ENCODE data around the gene VANGL2. TPM values are rescaled to one million over a fixed set of nuclear protein-coding genes. Genes with fewer than 3 reads are reported as not detected.

Gene VANGL2
- total RNA-seq, 1 donor from 2014 or later, result 2.1 TPM

DNA sequence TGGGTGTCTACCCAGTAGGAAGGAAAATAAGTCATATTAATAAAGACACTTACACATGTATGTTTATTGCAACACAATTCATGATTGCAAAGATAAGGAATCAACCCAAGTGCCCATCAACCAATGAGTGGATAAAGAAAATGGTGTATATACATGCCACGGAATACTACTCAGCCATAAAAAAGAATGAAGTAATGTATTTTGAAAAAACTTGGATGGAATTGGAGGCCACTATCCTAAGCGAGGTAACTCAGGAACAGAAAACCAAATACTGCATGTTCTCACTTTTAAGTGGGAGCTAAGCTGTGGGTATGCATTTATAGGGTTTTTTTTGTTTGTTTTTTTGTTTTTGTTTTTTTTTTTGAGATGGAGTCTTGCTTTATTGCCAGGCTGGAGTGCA lies 49.1 kb downstream of the VANGL2 start:
- Histone ChIP-seq H3K4me3 (no peak overlapping the region), H3K36me3 (no peaks in the 10 kb centered on the region), H3K9me3 (replicated peaks) (no peaks in the 10 kb centered on the region), H3K27me3 (ENCODE audit: low read depth) (peaks cover 18% of the 10 kb centered on the region), H3K4me1 (peaks cover 5% of the 10 kb centered on the region), H3K27ac (replicated peaks) (no peak overlapping the region)
- TF ChIP-seq CTCF (IDR thresholded peaks at IDR 0.05; ENCODE audit: borderline replicate concordance), result no peak
- no peak for DNase-seq
- intact Hi-C loops (cut with micrococcal nuclease), result no loop called here

DNA sequence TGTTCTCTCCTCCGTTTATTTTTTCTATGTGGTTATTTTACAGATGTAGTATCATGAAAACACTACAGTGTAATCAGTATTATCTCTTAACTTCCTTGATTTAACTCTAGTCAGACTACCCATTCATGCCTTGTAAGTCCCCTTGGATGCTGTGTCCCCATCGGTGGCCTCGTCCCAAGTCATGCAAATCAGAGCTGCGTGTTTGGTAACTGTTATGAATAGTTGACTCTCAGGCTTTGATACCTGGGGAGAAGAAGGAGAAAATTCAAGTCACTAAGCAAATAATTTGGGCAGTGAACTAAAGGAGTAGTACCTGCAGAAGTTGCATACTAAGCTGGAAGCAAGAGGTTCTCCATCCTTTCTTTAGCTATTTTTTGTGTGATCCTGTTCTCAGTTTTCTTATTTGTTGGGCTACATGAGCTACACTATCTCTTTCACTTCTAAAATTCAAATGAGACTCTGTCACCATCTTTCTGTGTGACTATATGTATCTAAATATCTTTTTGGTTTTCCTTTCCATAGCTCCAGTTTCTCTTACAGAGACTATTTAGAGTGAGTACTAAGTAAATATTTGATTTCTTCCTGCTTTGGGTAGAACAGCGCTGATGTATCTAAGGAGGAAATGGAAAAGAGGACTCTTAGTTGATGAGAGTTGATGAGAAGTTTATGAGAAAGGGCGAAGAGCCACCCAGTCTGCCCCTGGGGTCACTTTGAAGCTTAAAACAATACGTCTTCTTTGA lies 50.9 kb downstream of the VANGL2 start:
- no peaks in the 10 kb centered on the region for H3K36me3 ChIP-seq
- no peaks in the 10 kb centered on the region for H3K9me3 ChIP-seq (replicated peaks)
- H3K27ac ChIP-seq (replicated peaks), result no peak overlapping the region
- no peak overlapping the region for H3K4me3 ChIP-seq
- intact Hi-C loops (cut with micrococcal nuclease), result no loop called here
- no peak for DNase-seq
- H3K27me3 ChIP-seq (ENCODE audit: low read depth), result peaks cover 18% of the 10 kb centered on the region
- H3K4me1 ChIP-seq, result peaks cover 5% of the 10 kb centered on the region
- no peak for TF ChIP-seq CTCF (IDR thresholded peaks at IDR 0.05; ENCODE audit: borderline replicate concordance)

DNA sequence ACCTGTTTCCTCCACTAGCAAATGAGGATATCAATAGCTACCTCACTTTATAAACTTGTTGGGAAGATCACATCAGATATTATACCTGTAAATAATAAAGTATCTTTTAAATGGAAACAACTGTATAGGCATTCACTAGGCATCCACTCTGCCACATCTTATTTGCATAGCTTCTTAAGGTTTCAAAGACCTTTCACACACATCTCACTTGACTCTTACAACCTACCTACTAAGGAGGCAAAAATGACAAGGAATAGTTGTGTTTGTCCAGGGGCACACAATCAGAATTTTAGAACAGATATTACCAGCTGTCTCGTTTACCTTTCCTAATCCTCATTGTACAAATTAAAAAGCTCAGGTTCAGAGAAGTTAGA lies 51.5 kb downstream of the VANGL2 start:
- H3K27ac ChIP-seq (replicated peaks), result no peak overlapping the region
- peaks cover 5% of the 10 kb centered on the region for H3K4me1 ChIP-seq
- intact Hi-C loops (cut with micrococcal nuclease), result no loop called here
- H3K4me3 ChIP-seq, result no peak overlapping the region
- peaks cover 18% of the 10 kb centered on the region for H3K27me3 ChIP-seq (ENCODE audit: low read depth)
- DNase-seq, result no peak
- no peaks in the 10 kb centered on the region for H3K9me3 ChIP-seq (replicated peaks)
- TF ChIP-seq CTCF (IDR thresholded peaks at IDR 0.05; ENCODE audit: borderline replicate concordance), result no peak
- no peaks in the 10 kb centered on the region for H3K36me3 ChIP-seq

- Histone ChIP-seq H3K27me3 (ENCODE audit: low read depth) (peaks cover 18% of the 10 kb centered on the region), H3K27ac (replicated peaks) (no peak overlapping the region), H3K4me1 (no peaks in the 10 kb centered on the region), H3K36me3 (no peaks in the 10 kb centered on the region), H3K4me3 (no peak overlapping the region), H3K9me3 (replicated peaks) (no peaks in the 10 kb centered on the region)
- intact Hi-C loops (cut with micrococcal nuclease), result no loop called here
- TF ChIP-seq CTCF (IDR thresholded peaks at IDR 0.05; ENCODE audit: borderline replicate concordance), result no peak
- DNase-seq, result no peak
Measured at GRCh38 chr1:160453443-160453842, 53.1 kb downstream of the VANGL2 start.

GRCh38 chr1:160454371-160455152 lies 54.2 kb downstream of the VANGL2 start:
- intact Hi-C loops (cut with micrococcal nuclease), result no loop called here
- no peak for TF ChIP-seq CTCF (IDR thresholded peaks at IDR 0.05; ENCODE audit: borderline replicate concordance)
- H3K36me3 ChIP-seq, result no peaks in the 10 kb centered on the region
- H3K9me3 ChIP-seq (replicated peaks), result no peaks in the 10 kb centered on the region
- no peaks in the 10 kb centered on the region for H3K4me1 ChIP-seq
- H3K27ac ChIP-seq (replicated peaks), result no peak overlapping the region
- H3K27me3 ChIP-seq (ENCODE audit: low read depth), result peaks cover 21% of the 10 kb centered on the region
- no peak for DNase-seq
- no peak overlapping the region for H3K4me3 ChIP-seq
